Smooth muscle cell of the brain vasculature (primary cell): ENCODE results near the gene ZNF555.
"Not testable (repeated sequence)": the region's sequence is repeated elsewhere in the genome, so short reads cannot be mapped to it uniquely, and the experiment has no call there.

Experiments used
- DNase-seq: peaks from one replicate; pipeline ENCODE4 v3.0.0-alpha.2; 2012; ENCODE audit warnings: low read depth, low spot score

ZNF555 gene

GRCh38 chr19:2867025-2867991, 26.0 kb downstream of the ZNF555 start, which contains the start of gene ZNF556:
Gene ZNF556 (plus strand): TSS chr19:2867335. CDS start chr19:2867422, 87 bp downstream.
- no peak for DNase-seq

GRCh38 chr19:2869618-2870017, 28.3 kb downstream of the ZNF555 start:
- no peak for DNase-seq

- not testable (repeated sequence) for DNase-seq
Measured at GRCh38 chr19:2872175-2872574, 30.9 kb downstream of the ZNF555 start.

GRCh38 chr19:2877398-2878331, 36.4 kb downstream of the ZNF555 start:
- no peak for DNase-seq

GRCh38 chr19:2883686-2884439, 42.6 kb downstream of the ZNF555 start:
- DNase-seq, result no peak

- no peak for DNase-seq
Measured at GRCh38 chr19:2885736-2886135, 44.5 kb downstream of the ZNF555 start.

GRCh38 chr19:2887391-2887914, 46.2 kb downstream of the ZNF555 start:
- peak; percentile 23 for DNase-seq

GRCh38 chr19:2888731-2889224, 47.5 kb downstream of the ZNF555 start:
- no peak for DNase-seq

GRCh38 chr19:2890531-2890930, 49.3 kb downstream of the ZNF555 start:
- not testable (repeated sequence) for DNase-seq

- no peak for DNase-seq
Measured at GRCh38 chr19:2896694-2897093, 55.4 kb downstream of the ZNF555 start.

GRCh38 chr19:2900296-2901252, 59.3 kb downstream of the ZNF555 start, which contains the start of gene ZNF57:
Gene ZNF57 (plus strand): TSS chr19:2900928. CDS start chr19:2901046, 118 bp downstream.
- peak; percentile 97 for DNase-seq

- DNase-seq, result no peak
Measured at GRCh38 chr19:2902590-2903218, 61.4 kb downstream of the ZNF555 start.

- not testable (repeated sequence) for DNase-seq
Measured at GRCh38 chr19:2903326-2903725, 62.1 kb downstream of the ZNF555 start.

GRCh38 chr19:2905918-2906519, 64.7 kb downstream of the ZNF555 start:
- no peak for DNase-seq

- no peak for DNase-seq
Measured at GRCh38 chr19:2906631-2907195, 65.4 kb downstream of the ZNF555 start.
